GM21786 (cell line): ENCODE results near the gene FES.
A peak's percentile ranks its signal among the peaks of the same experiment; 100 is the strongest.
"Not testable (repeated sequence)": the region's sequence is repeated elsewhere in the genome, so short reads cannot be mapped to it uniquely, and the experiment has no call there.

ENCODE experiments used
- ATAC-seq: cut with Tn5 transposase; IDR thresholded peaks from one replicate; pipeline ENCODE4 v1.9.1; 2021; ENCODE audit not compliant: unreplicated experiment

Gene FES

DNA sequence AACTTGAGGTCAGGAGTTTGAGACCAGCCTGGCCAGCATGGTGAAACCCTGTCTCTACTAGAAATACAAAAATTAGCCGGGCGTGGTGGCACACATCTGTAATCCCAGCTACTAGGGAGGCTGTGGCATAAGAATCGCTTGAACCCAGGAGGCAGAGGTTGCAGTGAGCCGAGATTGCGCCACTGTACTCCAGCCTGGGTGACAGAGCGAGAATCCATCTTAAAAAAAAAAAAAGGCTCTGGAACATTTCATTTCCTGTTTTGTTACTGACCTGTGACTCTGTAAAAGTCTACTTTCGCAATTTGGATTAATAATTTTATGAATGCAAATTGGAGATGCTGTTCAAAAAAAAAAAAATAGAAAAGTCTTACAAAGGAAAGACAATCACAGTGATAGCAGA is 43.8 kb downstream of the FES start:
- ATAC-seq, result not testable (repeated sequence)

GRCh38 chr15:90929246-90930019 is 45.1 kb downstream of the FES start:
- ATAC-seq, result no peak

DNA sequence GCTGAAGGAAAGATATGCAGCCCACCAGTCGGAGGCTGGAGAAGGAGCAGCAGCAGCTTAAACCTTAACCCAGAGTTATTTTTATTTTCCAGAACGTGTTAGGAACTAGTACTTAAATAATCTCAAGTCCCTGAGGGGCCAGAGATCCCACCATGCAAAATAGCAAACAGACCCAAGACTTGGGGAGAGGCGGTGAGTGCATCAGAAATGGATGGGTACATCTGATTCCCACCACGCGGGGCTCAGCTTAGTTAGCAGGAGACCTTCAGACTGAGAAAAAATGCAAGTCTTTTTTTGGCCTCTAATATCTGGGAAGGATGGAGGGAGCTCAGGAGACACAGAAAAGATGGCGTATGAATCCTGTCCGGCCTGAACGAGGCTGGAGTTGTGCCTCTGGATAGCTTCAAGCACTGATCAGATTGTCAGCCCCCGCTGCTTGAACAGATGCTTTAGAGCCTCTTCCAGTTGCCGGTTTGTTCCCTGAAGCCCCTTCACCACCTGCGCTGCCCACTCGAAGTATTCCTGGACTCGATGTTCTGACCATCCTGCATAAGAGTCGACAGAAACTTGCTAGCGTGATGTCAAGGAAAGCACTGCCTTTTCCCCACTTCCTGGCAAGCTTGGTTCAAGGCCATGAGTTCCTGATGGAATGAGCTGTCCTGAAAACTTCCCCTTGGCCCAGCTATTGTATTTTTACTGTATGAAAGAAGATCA is 46.7 kb downstream of the FES start:
- ATAC-seq, result no peak

- ATAC-seq, result no peak
These were observed 47.2 kb downstream of the FES start for GRCh38 chr15:90931575-90931827.

- ATAC-seq, result peak; percentile 58
These were observed 47.7 kb downstream of the FES start, which contains the start of gene HDDC3 for GRCh38 chr15:90931828-90932659. HDDC3 (minus strand) TSS chr15:90932549; CDS start chr15:90932540, 9 bp downstream.

- ATAC-seq, result no peak
These were observed 48.3 kb downstream of the FES start for GRCh38 chr15:90932660-90932991.

DNA sequence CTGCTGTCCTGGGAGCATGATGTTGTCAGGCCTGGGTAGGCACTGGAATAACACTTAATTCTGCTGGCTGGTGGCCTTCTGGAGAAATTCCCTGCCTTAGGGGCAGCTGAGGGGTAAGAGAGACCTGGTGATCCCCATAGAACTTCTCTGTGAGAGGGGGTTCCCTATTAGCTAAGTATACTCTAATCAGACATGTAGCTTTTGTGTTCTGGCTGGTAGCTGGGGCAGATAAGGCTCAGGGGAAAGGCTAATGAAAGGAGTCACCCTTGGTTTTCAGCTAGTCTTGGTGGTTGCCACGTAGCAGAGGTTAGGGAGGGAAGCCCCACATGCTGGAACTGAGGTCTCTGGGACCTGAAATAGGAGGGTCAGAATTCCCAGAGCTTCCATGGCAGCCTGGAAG is 49.0 kb downstream of the FES start:
- ATAC-seq, result no peak

DNA sequence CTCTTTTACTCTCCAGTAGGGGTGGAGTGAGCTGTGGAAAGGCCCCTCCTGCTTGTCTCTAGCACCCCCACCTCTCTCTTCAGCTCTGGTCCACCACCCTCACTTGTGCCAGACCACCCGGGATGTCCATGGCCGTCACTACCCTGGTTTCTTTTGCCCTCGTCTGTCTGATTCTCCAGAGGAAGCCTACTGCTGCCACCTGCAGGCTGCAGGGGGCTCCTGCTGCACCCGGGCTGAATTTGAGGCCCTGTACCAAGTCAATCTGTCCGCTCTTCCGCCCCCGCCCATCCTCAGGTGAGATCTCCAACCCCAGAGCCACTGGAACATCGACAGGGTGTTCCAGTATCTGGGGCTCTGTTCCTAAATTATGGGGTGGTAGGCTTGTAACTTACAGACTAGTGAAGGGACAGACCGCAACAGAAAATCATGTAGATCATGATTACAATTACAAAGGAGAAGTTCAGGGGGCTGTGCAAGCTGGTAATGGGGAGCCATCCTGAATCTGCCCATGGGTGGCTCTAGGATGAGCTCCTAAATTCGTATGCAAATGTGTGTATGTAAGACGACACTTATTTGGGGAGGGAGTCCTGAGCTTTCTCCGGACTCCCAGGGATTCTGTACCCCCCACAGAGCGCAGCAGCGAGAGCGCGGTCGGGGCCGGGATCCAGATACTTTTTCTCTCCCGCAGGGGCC is 50.1 kb downstream of the FES start:
- ATAC-seq, result peak; percentile 29

GRCh38 chr15:90934949-90935751 is 50.8 kb downstream of the FES start, which contains the start of gene UNC45A:
UNC45A (plus strand) TSS chr15:90935285; CDS start chr15:90935325, 40 bp downstream.
- ATAC-seq, result peak; percentile 62

GRCh38 chr15:90936823-90937222 is 52.5 kb downstream of the FES start:
- ATAC-seq, result no peak

DNA sequence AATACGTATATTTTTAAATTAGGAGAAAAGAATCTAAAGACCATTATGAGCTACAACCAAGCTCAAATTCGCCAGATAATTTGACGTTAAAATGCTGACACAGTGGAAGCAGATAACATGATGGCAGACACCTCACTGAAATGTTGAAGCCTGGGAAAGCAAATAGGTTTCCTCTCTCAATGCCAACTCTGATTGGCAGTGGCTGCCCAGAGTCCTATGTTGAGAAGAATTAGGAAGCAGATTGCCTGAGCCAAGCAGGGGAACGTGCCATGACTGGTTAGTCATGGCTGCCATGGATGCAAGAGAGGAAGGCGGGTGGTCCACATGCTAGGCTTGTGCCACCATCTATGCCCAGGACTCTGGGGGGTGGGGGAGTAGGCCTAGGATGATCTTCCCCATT is 54.0 kb downstream of the FES start:
- no peak for ATAC-seq

DNA sequence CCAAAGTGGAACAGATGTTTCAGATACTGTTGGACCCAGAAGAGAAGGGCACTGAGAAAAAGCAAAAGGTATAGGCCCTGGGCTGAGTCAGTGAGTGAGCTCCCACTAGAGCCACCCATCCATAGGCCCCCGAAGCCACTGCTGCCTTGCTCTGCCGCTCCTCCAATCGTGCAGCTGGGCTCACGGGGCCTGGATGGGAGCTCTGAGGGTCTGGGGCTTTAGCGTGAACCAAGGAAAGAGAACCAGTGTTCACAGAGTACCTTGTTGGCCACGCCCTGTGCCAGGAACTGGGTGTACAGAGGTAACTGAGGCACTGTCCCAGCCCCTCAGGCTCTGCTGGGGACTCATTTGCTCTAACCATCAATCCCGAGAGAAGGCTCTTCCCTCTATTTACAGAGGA is 55.5 kb downstream of the FES start:
- ATAC-seq, result no peak

- no peak for ATAC-seq
These were observed 56.7 kb downstream of the FES start for GRCh38 chr15:90941038-90941437.

DNA sequence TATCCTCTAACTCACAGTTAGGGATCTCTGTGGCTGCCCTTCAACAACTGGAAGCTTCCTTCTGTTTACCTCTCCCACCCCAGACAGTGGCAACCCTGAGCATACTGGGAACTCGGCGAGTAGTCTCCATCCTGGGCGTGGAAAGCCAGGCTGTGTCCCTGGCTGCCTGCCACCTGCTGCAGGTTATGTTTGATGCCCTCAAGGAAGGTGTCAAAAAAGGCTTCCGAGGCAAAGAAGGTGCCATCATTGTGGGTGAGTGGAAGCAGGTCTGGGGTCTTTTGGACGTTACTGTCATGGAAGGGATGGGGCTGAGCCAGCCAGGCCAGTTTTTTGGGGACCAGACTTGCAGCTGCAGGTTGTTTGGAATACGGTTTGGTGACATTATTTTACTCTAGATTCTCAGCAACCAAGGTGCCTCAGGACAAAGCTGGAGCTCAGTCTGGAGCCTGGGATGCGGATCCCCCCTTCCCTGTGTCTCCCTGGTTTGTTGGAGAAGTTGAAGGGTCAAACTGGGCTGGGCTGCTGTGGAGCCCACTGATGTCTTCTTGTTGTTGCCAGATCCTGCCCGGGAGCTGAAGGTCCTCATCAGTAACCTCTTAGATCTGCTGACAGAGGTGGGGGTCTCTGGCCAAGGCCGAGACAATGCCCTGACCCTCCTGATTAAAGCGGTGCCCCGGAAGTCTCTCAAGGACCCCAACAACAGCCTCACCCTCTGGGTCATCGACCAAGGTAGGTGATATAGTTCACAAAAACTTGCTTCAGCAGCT is 58.2 kb downstream of the FES start:
- no peak for ATAC-seq

- no peak for ATAC-seq
These were observed 60.8 kb downstream of the FES start for GRCh38 chr15:90945091-90945490.
